GM21381 (cell line): ENCODE results near the gene GTPBP4.

ENCODE experiments used
- ATAC-seq: cut with Tn5 transposase; IDR thresholded peaks from one replicate; pipeline ENCODE4 v1.9.1; 2021; ENCODE audit warnings: mild to moderate bottlenecking, moderate library complexity; ENCODE audit not compliant: unreplicated experiment

Gene GTPBP4

DNA sequence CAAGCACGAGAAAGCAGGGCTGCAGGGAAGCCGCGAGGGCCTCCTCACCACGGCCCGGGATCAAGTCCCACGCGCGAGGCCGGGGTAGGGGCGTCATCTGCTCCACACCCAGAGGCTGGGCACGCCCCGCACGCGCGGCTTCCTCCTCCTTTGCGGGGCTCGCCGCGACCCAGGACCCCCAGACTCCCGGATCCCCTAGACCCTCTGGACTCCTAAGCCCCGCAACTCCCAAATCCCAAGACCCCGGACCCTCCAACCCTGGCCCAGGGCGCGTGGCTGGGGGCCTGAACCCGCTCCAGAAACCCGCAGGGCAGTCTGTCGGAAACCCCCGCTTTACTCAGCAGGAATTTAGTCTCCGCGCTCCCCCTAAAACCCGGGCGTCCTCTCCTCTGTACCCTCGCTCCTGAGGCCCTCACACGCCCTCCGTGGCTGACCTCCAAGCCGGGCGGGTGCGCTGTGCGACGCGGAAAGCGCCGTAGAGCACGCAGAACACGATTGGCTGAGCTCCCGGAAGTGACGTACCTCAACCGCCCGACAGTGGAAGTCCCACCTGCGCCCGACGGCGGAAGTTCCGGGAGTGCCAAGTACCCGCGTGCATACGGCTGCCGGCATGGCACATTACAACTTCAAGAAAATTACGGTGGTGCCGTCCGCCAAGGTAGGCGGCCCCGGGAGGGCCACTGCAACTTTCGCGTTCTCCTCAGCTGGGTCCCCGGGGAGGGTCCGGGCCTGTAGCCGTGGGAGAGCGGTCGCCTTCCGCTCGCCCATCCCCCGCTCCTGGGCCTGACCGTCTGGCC, at the start of gene GTPBP4:
Gene GTPBP4 (plus strand): TSS at position 565 of the 797 bp plus-strand sequence. CDS start 46 bp downstream, at position 611.
- peak; percentile 95 for ATAC-seq

DNA sequence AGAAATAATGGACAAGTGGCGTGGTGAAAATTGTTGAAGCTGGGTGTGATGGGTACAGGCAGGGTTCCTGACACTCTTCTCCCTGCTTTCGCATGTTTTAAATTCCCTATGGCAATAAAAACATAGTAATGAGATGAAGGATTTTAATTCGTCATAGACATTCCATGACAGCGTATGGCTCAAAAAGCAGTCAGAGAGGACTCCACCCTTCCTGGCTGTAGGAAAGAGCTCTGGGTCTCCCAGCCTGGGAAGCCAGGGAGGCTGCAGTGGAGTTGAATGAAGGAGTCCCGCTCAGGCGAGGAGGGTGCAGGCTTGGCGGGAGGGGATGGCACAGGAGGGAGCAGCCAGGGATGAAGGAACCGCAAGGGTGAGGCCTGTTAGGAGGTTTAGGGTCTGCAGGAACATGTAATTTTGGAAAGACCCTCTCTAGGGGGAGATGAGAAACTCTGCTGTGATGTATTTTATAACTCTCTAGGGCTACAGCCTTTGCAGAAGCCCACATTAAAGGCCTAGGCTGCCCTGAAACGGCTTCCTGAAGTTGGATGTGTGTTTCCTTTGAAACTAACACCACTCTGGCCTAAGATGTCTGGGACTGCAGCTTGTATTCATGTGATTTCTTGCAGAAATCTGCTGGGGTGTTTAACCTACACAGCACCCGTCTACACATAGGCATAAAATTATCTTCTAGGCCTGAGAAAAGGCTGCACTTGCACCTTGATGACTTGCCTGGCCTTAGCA, 49.1 kb upstream of the GTPBP4 start:
- ATAC-seq: no peak

GRCh38 chr10:943334-944033, 44.8 kb upstream of the GTPBP4 start:
- ATAC-seq: peak; percentile 48

DNA sequence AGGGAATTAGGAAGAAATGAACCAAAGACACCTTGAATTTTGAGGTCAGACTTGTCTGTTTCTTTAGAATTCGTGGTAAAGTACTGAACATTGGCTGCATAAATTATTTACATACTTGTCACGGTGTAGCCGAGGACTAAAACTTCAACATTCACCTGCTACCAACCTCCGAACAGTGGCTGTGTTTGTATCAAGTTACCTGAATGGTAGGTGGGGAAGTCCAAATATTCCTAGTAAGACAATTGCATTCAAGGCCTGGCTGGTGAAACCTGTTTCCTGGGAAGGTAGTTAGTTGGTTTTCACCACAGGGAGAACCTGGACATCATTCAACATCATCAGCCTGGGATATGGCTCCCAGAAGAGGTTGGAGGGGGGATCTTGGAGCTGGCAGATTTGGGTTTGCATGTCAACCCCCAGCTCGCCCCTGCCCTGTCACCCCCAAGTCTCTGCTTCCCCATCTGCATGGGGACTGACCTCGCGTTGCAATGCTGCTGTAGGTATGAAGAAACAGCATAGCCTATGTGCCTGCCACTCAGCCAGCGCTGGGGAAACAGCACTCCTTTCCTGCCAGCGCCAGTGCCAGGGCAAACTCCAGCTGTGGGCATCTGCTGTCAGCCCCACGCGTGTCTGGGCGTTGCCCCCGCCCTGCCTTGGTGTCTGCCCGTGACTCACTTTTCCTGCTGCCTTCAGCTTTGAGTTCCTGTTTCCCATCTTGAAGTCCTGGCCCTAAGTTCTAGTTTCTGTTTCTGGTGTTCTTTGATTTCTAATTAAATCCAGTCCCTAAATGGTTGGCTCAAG, 44.0 kb upstream of the GTPBP4 start:
- peak; percentile 46 for ATAC-seq

- ATAC-seq: no peak
Measured at GRCh38 chr10:945778-946177, 42.5 kb upstream of the GTPBP4 start.

DNA sequence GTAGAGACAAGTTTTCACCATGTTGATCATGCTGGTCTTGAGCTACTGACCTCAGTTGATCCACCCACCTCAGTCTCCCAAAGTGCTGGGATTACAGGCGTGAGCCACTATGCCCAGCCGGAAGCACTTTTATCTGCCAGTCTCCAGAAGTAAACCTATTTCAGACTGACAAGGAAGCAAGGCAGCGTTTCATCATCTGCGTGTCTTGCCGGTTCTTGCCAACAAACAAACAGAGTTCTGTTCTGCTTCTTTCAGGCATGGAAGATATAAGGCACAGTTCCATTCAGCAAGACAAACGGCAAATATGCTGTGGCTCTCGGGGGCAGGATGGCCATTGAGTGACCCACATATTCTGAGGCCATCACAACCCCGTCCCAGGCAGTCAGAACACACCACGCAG, 41.2 kb upstream of the GTPBP4 start:
- ATAC-seq: no peak

DNA sequence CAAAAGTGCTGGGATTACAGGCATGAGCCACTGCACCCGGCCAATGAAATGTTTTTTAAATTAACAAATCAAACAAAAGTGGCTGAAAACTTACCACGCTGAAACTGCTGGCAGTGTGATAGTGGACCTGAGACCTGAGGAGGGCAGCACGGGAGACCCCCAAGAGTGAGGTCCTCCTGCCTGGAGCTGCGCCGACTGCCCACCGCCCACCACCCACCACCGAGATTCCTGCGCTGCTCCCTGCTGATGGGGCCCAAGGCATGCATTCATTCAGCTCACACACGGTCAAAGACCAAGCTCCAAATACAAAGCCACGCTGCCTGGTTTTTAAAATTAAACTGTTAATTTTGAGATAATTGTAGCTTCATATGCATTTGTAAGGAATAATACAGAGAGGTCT, 40.4 kb upstream of the GTPBP4 start:
- ATAC-seq: no peak

GRCh38 chr10:948347-948746, 39.9 kb upstream of the GTPBP4 start:
- ATAC-seq: no peak

- no peak for ATAC-seq
Measured at GRCh38 chr10:949446-949845, 38.8 kb upstream of the GTPBP4 start.

DNA sequence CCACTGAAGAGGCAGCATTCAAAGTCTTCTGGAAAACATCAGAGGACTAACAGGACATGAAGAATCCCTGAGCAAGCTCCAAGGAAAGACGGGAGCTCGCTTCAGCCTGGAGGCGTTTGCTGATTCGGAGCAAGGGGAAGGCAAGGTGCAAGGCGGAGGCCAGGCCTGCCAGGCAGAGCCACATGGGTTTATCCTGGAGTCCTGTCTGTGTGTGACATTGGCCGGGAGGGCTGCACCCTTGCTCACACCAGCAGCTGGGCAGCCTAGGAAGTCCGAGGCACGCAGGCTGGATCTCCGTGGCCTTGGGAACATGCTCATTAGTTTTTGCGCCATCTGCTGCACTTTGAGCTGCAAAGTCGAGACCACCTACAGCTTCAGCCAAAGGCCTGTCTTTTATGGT, 34.4 kb upstream of the GTPBP4 start:
- no peak for ATAC-seq

GRCh38 chr10:954396-954795, 33.8 kb upstream of the GTPBP4 start:
- ATAC-seq: no peak

- no peak for ATAC-seq
Measured at GRCh38 chr10:955127-955819, 33.0 kb upstream of the GTPBP4 start.

DNA sequence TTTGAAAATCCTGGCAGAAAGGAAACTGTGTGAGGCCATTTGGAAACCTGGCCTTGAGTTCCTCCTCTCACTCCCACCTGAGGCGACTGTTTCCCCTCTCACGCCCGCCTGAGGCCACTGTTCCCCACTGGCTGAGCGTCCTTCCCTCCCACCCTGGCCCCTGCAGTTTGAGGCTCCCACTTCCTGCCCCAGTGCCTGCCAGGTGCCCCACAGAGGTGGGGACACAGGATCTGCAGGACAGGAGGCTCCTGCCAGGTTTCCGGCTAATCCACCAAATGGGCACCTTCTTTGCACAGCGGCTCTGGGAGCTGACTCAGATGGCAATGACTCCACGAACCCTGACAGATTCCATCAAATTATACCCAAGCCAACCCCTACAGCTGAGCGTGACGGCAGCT, 32.4 kb upstream of the GTPBP4 start:
- no peak for ATAC-seq

GRCh38 chr10:958106-958505, 30.1 kb upstream of the GTPBP4 start:
- ATAC-seq: no peak

DNA sequence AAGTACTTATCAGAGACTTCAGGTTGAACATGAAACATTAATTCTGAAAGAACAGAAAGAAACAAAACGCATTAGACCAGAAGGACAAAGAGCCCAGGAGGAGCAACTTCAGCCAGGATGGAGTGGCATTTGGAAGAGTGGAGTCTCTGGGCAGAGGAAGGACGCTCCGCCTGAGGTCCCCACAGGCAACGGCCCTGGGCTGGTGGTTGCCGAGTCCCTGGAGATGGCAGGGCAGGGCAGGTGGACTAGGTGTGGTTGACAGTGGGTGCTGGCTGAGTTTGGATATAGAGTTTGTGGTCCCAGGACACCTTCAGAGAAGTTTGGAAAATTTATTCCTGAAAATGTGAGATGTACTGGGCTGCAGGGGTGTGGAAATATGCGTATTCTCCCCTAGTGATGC, 29.4 kb upstream of the GTPBP4 start:
- no peak for ATAC-seq

DNA sequence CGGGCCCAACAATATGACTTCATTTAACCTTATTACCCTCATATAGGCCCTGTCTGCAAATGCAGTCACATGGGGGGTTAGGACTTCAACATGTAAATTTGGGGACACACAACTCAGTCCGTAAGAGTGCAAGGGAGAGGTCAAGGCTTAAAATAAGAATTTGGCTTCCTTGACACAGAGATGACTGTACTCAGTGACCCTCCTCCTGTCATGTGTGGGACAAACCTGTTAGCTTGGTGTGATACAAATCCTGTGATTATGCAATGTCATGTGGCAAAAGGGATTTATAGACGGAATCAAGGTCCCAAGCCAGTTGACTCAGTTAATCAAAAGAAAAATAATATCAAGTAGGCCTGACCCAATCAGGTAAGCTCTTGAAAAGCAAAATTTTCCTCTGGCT, 25.9 kb upstream of the GTPBP4 start:
- ATAC-seq: no peak

- ATAC-seq: no peak
Measured at GRCh38 chr10:963186-963585, 25.0 kb upstream of the GTPBP4 start.

- no peak for ATAC-seq
Measured at GRCh38 chr10:963655-964054, 24.6 kb upstream of the GTPBP4 start.

DNA sequence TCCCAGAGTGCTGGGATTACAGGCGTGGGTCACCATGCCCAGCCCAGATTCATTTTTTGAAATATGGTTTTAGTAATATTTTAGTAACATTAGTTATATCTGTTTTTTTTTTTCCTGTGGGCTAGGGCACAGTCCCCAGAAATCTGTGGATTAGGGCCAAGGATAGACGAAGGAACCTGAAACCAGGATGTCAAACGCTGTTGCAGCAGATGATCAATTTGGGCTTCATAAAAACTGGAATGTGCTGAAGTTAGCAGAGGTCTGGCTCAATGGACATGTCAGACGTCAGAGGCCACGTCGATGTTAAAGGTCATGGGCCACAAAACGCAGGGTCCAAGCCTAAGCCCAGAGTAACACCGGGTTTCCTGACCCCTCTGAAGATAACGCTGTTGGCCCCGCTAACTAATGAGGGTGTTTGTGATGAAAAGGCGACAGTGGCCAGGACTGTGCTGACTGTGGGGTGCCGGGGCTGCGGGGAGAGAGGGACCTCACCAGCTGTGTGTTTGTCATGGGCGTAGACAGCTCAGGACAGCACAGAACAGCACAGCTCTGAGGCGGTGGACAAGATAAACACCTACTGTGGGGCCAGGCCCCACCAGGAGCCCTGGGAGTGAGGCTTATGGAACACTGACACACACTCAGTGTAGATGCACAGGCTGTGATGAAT, 23.8 kb upstream of the GTPBP4 start:
- no peak for ATAC-seq

DNA sequence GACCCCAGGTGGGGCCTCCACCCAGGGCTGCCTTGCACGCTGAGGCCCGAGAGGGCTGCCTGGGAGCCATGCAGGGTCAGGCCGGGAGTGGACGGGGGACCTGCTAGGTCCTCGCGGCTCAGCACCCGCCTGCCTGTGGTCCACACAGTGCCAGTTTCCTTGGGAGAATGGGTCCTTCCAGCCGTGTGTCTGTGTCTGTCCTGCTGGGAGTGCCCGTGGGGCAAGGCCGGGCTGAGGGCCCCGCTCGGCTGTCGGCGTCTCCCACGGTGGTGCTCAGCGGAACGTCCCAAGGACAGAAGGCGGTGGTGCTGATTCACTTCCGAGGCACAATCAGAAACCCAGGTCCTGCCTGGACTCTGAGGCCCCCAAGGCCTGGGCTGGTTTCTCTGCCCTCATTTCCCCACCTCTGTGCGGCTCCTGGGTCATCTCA, 23.2 kb upstream of the GTPBP4 start:
- no peak for ATAC-seq
